Peyer's patch (tissue), 4 donors: ENCODE measurements around the gene AP2A1. TPM values are rescaled to one million over a fixed set of nuclear protein-coding genes. Genes with fewer than 3 reads are reported as not detected.
"Not testable (repeated sequence)": the region's sequence is repeated elsewhere in the genome, so short reads cannot be mapped to it uniquely, and the experiment has no call there.

Source experiments
- DNase-seq, 3 donors: peaks; one replicate each; pipeline ENCODE4 v3.0.0-alpha.2; 2017 to 2019
- H3K27ac ChIP-seq, 4 donors: fragments of 200-600 bp; sonication (generic); one replicate each; pipeline ENCODE4 v1.5.1; 2016 to 2019
- H3K27me3 ChIP-seq, 2 donors: fragments of 200-600 bp; sonication (generic); one replicate each; pipeline ENCODE4 v1.5.1; 2019
- H3K36me3 ChIP-seq, 3 donors: fragments of 200-600 bp; sonication (generic); one replicate each; pipeline ENCODE4 v1.5.1; 2016 to 2019
- H3K4me1 ChIP-seq, 4 donors: fragments of 200-600 bp; sonication (generic); one replicate each; pipeline ENCODE4 v1.5.1; 2016 to 2019
- H3K4me3 ChIP-seq, 4 donors: fragments of 200-600 bp; sonication (generic); 1 replicate in 3 of 4; 2 replicates in 1 of 4; pipeline ENCODE4 v1.5.1; 2016 to 2019; ENCODE audit warnings: mild to moderate bottlenecking in 1 of 4
- H3K9me3 ChIP-seq, 4 donors: fragments of 200-600 bp; sonication (generic); one replicate each; pipeline ENCODE4 v1.5.1; 2016 to 2019; ENCODE audit warnings: mild to moderate bottlenecking in 1 of 4
- POLR2A ChIP-seq, 2 donors: fragments of 450-650 bp; IDR thresholded peaks; one replicate each; pipeline ENCODE4 v1.5.1; 2017; ENCODE audit warnings: antibody characterized with exemption in 2 of 2, mild to moderate bottlenecking in 2 of 2, moderate library complexity in 2 of 2
- total RNA-seq, 4 donors: library from RNA; depleted of rRNA; stranded (reverse); fragments of >200 nt; gene quantifications; one replicate each; pipeline ENCODE4 v1.1.0, GENCODE V29; 2016
- TF ChIP-seq, protein P1 (sequence below), 6 experiments: fragments of 450-650 bp in 4 of 6; fragments of 200-600 bp in 2 of 6; sonication (generic) in 1 of 6; IDR thresholded peaks; one replicate each; pipeline ENCODE4 v1.5.1; 2017 to 2019; ENCODE audit warnings: antibody characterized with exemption in 6 of 6, mild to moderate bottlenecking in 3 of 6, moderate library complexity in 1 of 6

The AP2A1 gene
- 100 to 1,000 TPM in 1 of 4 donors, 10 to 100 TPM in 3; 57.8 to 102 (median 85.1) TPM for total RNA-seq

DNA sequence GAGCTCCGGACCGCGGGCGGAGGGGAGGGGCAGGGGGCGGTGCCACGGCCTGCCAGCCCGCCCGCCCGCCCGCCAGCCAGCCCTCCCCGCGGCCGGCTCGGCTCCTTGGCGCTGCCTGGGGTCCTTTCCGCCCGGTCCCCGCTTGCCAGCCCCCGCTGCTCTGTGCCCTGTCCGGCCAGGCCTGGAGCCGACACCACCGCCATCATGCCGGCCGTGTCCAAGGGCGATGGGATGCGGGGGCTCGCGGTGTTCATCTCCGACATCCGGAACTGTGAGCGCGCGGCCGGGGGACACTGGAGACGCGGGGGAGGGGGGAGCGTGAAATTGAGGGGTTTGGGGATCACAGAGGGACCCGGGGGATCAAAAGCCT is at the start of gene AP2A1:
Gene AP2A1 (plus strand): TSS at position 72 of the 370 bp plus-strand sequence. CDS start 133 bp downstream, at position 205.
- no peak for DNase-seq
- H3K36me3 ChIP-seq: no peaks in the 10 kb centered on the region
- TF ChIP-seq, protein P1, sequence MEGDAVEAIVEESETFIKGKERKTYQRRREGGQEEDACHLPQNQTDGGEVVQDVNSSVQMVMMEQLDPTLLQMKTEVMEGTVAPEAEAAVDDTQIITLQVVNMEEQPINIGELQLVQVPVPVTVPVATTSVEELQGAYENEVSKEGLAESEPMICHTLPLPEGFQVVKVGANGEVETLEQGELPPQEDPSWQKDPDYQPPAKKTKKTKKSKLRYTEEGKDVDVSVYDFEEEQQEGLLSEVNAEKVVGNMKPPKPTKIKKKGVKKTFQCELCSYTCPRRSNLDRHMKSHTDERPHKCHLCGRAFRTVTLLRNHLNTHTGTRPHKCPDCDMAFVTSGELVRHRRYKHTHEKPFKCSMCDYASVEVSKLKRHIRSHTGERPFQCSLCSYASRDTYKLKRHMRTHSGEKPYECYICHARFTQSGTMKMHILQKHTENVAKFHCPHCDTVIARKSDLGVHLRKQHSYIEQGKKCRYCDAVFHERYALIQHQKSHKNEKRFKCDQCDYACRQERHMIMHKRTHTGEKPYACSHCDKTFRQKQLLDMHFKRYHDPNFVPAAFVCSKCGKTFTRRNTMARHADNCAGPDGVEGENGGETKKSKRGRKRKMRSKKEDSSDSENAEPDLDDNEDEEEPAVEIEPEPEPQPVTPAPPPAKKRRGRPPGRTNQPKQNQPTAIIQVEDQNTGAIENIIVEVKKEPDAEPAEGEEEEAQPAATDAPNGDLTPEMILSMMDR (IDR thresholded peaks at IDR 0.05): no peak
- TF ChIP-seq POLR2A (IDR thresholded peaks at IDR 0.05): peak; percentile 23 to 42
- H3K9me3 ChIP-seq: no peaks in the 10 kb centered on the region
- H3K27ac ChIP-seq: peak within 1 kb of the TSS; percentile 85 to 91 (median 88)
- no peaks in the 10 kb centered on the region for H3K27me3 ChIP-seq
- H3K4me1 ChIP-seq: peaks cover 5 to 30% (median 6%) of the 10 kb centered on the region in 4 donors
- H3K4me3 ChIP-seq: peak within 1 kb of the TSS; percentile 71 to 95 (median 81)

DNA sequence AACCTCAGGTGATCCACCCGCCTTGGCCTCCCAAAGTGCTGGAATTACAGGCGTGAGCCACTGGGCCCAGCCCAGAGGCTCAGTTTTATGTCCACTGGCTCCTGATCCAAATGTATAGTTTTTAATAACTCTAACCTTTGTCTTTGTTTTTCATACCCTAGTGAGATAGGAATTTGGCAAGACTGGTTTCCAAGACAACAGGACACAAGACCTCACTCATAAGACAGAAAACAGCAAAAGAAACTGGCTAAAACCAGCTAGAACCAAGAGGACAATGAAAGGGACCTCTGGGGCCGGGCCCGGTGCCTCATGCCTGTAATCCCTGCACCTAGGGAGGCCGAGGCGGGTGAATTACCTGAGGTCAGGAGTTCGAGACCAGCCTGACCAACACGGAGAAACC is 48.3 kb upstream of the AP2A1 start:
- DNase-seq: no peak
- TF ChIP-seq, protein P1 (IDR thresholded peaks at IDR 0.05): no peak
- TF ChIP-seq POLR2A (IDR thresholded peaks at IDR 0.05): no peak
- H3K4me1 ChIP-seq: no peaks in the 10 kb centered on the region
- H3K4me3 ChIP-seq: no peak overlapping the region
- H3K36me3 ChIP-seq: no peaks in the 10 kb centered on the region
- no peaks in the 10 kb centered on the region for H3K9me3 ChIP-seq
- no peaks in the 10 kb centered on the region for H3K27me3 ChIP-seq
- H3K27ac ChIP-seq: no peak overlapping the region

DNA sequence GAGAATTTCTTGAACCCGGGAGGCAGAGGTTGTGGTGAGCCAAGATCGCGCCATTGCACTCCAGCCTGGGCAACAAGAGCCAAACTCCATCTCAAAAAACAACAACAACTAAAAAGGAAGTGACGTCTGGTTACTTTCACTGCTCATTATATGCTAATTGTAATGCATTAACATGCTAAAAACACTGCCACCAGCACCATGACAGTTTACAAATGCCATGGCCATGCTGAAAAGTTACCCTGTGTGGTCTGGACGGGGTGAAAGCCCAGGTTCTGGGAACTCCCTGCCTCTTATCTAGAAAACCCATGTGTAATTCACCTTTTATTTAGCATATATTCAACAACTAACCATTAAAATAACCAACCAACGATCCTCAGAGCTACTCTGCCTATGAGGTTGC is 47.8 kb upstream of the AP2A1 start:
- no peak overlapping the region for H3K27ac ChIP-seq
- H3K4me1 ChIP-seq: no peaks in the 10 kb centered on the region
- TF ChIP-seq, protein P1 (IDR thresholded peaks at IDR 0.05): no peak
- TF ChIP-seq POLR2A (IDR thresholded peaks at IDR 0.05): no peak

DNA sequence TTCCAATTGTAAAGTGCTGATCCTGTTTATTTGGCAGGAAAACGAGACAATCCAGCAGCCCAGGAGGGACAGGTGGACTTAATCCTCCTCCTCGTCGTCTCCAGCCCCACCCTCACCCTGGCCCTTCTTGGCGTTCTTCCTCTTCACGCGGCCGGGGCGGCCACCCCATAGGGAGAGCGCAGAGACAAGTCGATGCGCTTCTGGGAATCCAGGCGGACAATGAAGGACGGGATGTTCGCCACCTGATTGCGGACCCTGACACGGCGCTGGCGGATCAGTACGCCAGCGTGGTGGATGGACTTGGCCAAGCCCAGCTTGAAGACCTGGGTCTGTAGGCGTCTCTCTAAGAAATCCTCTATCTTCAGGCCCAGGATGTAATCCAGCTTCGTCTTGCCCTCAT is 47.4 kb upstream of the AP2A1 start:
- not testable (repeated sequence) for H3K27me3 ChIP-seq, H3K9me3 ChIP-seq, H3K27ac ChIP-seq, H3K36me3 ChIP-seq, H3K4me3 ChIP-seq, DNase-seq, H3K4me1 ChIP-seq

More for the DNA sequence above, 47.8 kb upstream of the AP2A1 start:
- Histone ChIP-seq H3K27me3 (no peaks in the 10 kb centered on the region), H3K36me3 (no peaks in the 10 kb centered on the region), H3K9me3 (no peaks in the 10 kb centered on the region), H3K4me3 (no peak overlapping the region)
- no peak for DNase-seq

DNA sequence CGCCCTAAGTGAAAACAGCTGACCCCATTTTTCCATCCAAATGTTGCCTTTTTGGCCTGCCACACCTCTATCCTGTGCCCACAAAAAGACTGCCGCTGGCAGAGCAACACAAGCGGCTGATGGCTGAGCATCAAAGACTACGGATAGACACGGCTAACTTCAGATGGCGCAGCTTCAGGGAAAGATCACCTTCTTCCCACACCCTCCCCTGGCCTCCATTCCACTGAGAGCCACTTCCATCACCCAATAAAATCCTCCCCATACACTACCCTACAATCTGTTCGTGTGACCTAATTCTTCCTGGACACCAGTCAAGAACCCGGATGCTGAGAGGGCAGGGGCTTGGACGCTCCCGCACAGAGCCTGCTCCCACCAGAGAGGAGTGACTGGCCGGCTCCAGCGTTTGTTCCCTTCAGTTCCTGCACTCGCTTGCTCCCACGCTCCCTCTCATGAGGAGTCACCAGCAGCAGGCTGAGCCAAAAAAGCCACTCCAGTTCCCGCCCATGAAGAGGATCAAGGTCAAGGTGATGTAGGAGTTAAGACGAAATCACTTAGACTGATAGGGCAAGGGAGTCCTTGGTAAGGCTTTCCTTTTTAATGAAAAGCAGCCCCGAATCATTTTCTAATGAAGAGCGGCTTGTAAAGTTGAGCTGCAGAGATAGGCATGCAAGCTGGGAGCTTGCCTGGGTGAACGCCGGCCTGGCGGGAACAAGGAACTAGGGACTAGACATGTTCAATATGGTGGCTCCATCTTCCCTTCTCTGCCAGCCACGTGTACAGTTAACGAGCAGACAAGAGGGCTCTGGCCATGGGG is 39.4 kb upstream of the AP2A1 start:
- no peaks in the 10 kb centered on the region for H3K27me3 ChIP-seq
- no peaks in the 10 kb centered on the region for H3K4me1 ChIP-seq
- H3K36me3 ChIP-seq: no peaks in the 10 kb centered on the region
- no peak for DNase-seq
- H3K4me3 ChIP-seq: no peak overlapping the region
- no peak overlapping the region for H3K27ac ChIP-seq
- no peak for TF ChIP-seq POLR2A (IDR thresholded peaks at IDR 0.05)
- TF ChIP-seq, protein P1 (IDR thresholded peaks at IDR 0.05): no peak
- H3K9me3 ChIP-seq: no peaks in the 10 kb centered on the region

DNA sequence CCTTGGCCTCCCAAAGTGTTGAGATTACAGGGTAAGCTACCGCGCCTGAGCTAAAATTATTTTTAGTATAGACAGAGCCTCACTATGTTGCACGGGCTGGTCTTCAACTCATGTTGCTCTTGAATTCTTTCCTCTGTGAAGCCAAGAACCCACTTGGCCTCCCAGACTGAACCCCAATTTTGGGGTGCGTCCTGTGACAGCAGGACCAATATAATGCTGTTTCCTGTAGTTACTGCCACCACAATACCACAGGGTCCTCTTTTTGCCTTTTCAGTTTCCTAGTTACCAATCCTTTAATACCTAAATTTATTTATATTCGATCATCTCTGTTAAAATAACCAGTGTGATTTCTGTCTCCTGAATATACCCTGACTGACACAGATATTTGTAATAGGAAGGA is 36.6 kb upstream of the AP2A1 start:
- H3K27me3 ChIP-seq: no peaks in the 10 kb centered on the region
- H3K9me3 ChIP-seq: no peaks in the 10 kb centered on the region
- no peak overlapping the region for H3K4me3 ChIP-seq
- no peaks in the 10 kb centered on the region for H3K36me3 ChIP-seq
- TF ChIP-seq, protein P1 (IDR thresholded peaks at IDR 0.05): no peak
- TF ChIP-seq POLR2A (IDR thresholded peaks at IDR 0.05): no peak
- no peaks in the 10 kb centered on the region for H3K4me1 ChIP-seq
- no peak overlapping the region for H3K27ac ChIP-seq
- no peak for DNase-seq
